22Rv1 (cell line): Measurements from ENCODE around the gene NDRG3.
"Not testable (repeated sequence)": the region's sequence is repeated elsewhere in the genome, so short reads cannot be mapped to it uniquely, and the experiment has no call there.

Experiments
- H3K27ac ChIP-seq: fragments of 450-650 bp; 2 replicates; pipeline ENCODE4 v1.5.1; 2017
- CTCF ChIP-seq: fragments of 450-650 bp; IDR thresholded peaks from 2 replicates; pipeline ENCODE4 v1.5.1; 2017; ENCODE audit warnings: mild to moderate bottlenecking
- ZFX ChIP-seq: fragments of 450-650 bp; IDR thresholded peaks from 2 replicates; pipeline ENCODE4 v1.6.1; 2017; ENCODE audit warnings: antibody characterized with exemption, borderline replicate concordance

Gene NDRG3

DNA sequence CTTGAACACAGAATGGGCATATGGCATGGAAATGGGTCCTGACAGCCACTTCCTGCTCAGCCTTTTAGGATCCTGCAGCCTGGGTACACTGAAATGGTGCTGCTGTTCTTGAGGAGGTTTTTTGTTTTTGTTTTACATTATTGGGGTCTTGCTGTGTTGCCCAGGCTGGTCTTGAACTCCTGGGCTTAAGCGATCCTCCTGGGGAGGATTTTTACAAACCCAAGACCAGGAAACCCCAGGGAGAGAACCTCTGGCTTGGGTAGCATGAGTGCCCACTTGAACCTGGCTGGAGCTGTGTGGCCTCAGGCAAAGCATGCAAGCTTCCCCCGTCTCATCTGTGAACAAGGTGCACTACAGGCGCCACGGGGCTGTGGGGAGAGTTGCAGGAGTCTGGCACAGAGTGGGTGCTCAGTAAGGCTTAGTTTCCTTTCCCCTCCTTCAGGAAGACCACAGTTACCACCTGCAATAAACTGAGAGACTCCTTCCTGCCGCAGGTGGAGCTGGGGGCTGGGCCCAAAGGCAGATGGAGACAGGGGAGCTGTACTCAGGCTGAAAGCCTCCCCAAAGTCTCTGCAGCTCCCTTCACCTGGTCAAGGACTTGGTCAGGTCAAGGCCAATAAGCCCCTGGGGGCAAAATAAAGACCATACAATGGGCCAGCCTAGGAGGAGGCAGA lies 101.7 kb downstream of the NDRG3 start:
- H3K27ac ChIP-seq: no peak overlapping the region
- TF ChIP-seq ZFX: no peak
- TF ChIP-seq CTCF: no peak

DNA sequence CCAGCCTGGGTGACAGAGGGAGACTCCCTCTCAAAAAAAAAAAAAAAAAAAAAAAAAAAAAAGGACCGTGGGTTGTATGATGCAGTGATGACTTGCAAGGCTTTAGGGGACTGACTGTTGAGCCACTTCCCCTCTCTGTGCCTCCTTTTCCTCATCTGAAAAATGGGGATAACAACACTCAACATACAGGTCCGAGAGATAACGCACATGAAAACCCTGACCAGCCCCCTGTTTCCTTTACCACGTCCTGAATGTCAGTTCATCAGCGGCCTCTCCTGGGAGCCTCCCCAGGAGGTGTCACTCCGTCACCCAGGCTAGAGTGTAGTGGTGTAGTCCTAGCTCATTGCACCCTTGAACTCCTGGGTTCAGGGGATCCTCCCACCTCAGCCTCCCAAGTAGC lies 103.8 kb downstream of the NDRG3 start:
- no peak for TF ChIP-seq CTCF
- no peak for TF ChIP-seq ZFX
- no peak overlapping the region for H3K27ac ChIP-seq

GRCh38 chr20:36641506-36641843 lies 104.4 kb downstream of the NDRG3 start:
- no peak overlapping the region for H3K27ac ChIP-seq
- TF ChIP-seq CTCF (no peak), ZFX (no peak)

- H3K27ac ChIP-seq: not testable (repeated sequence)
Measured at GRCh38 chr20:36638876-36639400, 107.0 kb downstream of the NDRG3 start.

GRCh38 chr20:36634342-36634741 lies 111.5 kb downstream of the NDRG3 start:
- no peak for TF ChIP-seq CTCF
- TF ChIP-seq ZFX: no peak

DNA sequence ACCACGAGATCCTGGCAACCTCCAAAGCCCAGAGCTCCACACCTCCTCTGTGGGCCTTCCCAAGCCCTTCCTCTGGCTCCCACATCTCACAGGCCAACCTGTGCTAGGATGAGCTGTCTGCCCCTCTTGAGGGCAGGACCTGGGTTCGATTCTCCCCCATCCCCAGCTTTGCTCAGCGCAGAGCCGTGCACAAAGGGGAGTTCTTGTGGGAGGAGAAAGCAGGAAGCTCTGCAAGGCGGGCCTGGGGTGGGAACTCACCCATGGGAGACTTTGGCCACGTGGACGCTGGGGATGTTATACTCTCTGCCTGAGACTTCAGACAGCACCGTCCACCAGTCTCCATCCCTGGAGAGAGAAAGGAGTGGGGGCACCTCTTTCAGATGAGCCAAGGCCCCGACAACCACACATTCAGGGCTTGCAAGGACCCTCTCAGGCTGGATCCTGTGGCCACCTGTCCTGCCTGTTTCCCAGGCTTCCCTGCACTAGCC lies 112.6 kb downstream of the NDRG3 start:
- no peak for TF ChIP-seq ZFX
- no peak for TF ChIP-seq CTCF
- no peak overlapping the region for H3K27ac ChIP-seq

More at GRCh38 chr20:36634342-36634741, 111.5 kb downstream of the NDRG3 start:
- H3K27ac ChIP-seq: no peak overlapping the region

DNA sequence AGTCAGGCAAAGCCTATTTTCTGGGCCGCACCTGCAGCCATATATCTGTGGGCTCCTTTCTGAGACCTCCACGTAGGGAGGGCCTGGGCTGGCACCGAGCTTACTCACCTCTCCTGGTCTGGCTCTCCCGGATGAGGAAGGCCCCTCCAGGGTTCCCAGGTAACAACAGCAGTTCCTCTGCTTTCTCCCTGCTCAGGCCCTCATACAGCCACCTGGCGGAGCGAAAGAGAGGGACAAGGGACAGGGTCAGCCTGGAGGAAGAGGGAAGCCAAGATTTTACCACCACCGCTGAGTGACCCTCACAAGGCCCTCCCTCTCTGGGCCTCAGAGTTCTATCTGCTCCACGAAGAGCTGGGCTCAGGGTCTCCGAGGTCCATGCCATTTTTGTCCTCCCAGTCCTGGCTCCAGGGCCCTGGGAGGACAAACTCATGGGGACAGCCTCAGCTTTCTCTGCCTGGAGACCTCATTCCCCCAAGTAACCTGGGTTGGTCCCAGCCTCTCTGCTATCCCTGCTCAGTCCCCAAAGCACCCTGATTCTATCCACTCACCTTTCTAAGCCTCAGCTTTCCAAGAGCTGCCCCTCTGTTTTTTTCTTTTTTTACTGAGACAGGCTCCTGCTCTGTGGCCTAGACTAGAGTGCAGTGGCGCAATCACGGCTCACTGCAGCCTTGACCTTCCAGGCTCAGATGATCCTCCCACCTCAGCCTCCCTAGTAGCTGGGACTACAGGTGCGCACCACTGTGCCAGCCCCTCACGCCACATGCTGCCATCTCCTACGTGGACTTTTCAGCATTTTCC lies 113.2 kb downstream of the NDRG3 start:
- TF ChIP-seq ZFX (no peak), CTCF (no peak)
- no peak overlapping the region for H3K27ac ChIP-seq
